ENCODE measurements around the gene PMS2.
A peak's percentile ranks its signal among the peaks of the same experiment; 100 is the strongest.
"Not testable (repeated sequence)": the region's sequence is repeated elsewhere in the genome, so short reads cannot be mapped to it uniquely, and the experiment has no call there.

The PMS2 gene, protein sequence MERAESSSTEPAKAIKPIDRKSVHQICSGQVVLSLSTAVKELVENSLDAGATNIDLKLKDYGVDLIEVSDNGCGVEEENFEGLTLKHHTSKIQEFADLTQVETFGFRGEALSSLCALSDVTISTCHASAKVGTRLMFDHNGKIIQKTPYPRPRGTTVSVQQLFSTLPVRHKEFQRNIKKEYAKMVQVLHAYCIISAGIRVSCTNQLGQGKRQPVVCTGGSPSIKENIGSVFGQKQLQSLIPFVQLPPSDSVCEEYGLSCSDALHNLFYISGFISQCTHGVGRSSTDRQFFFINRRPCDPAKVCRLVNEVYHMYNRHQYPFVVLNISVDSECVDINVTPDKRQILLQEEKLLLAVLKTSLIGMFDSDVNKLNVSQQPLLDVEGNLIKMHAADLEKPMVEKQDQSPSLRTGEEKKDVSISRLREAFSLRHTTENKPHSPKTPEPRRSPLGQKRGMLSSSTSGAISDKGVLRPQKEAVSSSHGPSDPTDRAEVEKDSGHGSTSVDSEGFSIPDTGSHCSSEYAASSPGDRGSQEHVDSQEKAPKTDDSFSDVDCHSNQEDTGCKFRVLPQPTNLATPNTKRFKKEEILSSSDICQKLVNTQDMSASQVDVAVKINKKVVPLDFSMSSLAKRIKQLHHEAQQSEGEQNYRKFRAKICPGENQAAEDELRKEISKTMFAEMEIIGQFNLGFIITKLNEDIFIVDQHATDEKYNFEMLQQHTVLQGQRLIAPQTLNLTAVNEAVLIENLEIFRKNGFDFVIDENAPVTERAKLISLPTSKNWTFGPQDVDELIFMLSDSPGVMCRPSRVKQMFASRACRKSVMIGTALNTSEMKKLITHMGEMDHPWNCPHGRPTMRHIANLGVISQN

DNA sequence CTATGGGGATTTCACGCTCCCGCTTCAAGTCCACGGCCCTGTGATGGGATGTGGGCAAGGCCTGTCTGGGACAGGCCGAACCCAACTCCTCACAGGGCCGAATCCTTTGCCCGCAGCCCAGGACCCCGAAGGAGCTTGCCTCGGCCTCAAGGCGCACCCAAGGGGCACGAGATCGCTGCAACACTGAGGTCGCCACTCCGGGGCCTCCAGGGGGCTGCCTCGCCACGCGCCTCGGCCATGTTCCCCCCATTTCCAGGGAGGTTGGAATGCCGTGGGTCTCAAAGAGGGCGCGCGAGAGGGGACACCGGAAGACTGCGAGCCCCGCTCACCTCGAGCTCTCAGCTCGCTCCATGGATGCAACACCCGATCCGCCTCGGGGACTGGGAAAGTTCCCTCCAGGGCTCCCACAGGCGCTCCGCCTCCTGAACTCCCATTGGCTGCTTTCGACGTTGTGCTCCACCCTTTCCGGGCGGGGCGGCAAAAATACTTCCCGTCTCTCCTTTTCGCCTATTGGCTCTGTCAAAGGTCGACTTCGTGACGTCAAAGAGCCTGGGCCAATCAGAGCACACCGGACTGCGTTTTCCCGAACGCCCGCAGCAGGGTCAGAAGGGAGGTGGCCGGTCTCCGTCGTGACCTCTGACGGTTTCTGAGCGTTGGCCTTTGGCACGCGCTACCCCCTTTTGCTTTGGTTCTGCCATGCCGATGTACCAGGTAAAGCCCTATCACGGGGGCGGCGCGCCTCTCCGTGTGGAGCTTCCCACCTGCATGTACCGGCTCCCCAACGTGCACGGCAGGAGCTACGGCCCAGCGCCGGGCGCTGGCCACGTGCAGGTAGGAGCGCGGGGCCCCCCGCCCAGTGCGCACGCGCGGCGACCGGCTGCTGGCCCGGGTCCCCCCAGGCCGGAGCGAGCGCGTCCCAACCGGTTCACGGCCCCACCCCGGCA is at the start of gene PMS2, which contains the start of gene AIMP2:
PMS2 (minus strand) TSS at position 382 of the 944 bp plus-strand sequence; CDS start at position 352, 30 bp downstream.
AIMP2 (plus strand) TSS at position 605 of the 944 bp plus-strand sequence; CDS start at position 697, 92 bp downstream.
- DNase-seq, result peak; percentile 77

DNA sequence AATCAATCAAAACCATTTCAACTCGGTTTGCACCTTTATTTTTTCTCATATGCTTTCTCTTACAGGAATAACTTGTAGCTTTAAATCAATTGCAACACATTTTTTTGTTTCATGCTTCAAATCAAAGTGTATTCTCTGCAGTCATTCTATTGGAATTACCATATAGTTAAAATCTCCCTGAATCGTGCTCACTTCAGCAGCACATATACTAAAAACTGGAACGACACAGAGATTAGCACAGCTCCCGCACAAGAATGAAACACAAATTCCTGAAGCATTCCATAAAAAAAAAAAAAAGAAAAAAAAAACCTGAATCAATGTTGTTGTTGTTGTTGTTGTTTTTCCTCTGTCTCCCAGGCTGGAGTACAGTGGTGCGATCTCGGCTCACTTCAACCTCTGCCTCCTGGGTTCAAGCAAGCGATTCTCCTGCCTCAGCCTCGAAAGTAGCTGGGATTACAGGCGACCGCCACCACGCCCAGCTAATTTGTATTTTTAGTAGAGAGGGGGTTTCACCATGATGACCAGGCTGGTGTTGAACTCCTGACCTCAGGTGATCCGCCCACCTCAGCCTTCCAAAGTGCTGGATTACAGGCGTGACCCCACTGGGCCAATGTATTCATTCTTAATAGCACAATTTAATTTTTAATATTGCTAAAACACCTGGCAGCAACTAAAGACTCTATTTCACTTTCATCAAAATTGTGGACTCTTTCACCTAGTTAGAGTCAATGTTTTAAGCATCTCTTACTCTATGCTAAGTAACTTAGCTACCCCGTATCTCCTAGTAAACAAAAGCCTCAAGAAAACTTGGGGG is 48.7 kb upstream of the PMS2 start:
- no peak for DNase-seq

DNA sequence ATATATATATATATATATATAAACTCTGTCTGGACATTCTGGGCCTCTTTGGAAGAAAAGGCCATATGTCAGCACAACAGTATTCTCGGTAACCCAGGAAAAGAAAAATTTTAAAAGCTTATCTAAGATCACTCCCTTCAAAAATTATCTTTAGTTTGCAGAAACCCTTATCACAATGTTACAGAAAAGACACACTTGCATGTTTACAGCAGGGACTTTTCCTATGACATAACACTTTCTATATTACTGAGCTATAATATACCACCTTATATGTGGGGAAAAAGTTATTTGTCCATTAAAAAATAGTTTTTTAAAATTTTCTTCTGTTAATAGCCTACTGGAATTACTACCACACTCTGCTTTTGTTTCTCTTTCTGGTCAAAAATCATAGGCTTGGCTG is 47.8 kb upstream of the PMS2 start:
- no peak for DNase-seq

DNA sequence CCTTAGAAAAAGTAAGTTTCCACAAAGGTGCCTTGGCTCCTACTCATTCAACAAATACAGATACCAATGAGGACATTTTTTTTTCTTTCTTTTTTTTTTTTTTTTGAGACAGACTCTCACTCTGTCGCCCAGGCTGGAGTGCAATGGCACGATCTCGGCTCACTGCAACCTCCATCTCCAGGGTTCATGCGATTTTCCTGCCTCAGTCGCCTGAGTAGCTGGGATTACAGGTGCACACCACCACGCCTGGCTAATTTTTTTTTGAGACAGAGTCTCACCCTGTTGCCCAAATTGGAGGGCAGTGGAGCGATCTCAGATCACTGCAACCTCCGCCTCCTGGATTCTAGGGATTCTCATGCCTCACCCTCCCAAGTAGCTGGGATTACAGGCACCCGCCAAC is 42.3 kb upstream of the PMS2 start:
- not testable (repeated sequence) for DNase-seq

DNA sequence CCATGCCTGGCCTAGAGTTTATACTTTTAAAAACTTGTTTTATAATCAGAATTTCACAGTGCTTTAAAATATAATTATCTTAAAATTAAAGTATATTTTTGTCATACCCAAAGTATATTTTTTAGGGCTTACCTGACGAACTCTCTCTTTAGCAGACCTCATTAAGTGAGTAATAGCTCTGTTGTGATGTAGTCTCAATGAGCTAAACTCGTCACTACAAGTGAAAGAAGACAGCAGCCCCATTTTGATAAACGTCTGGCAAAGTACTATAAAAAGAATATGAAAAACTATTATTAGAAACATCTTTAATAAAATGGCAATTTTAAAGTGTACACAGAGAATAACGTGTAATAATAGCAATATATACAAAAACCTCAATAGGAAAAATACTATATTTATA is 40.9 kb upstream of the PMS2 start:
- DNase-seq, result no peak

DNA sequence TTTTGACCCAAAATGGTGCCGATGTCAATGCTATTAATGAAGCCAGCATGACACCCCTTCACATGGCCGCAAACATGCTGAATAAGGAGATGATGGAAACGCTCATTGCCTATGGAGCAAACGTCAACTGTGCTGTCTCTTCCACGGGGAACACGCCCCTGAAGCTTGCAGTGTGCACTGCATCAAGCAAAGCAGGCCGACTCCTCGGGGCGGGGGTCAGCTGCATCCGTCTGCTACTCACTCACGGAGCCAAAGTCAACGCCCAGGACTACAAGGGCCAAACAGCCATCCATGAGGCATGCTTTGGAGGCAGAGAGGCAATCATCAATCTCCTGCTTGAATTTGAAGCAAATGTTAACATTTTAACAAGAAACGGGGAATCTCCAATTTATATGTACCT is 26.8 kb upstream of the PMS2 start:
- no peak for DNase-seq

DNA sequence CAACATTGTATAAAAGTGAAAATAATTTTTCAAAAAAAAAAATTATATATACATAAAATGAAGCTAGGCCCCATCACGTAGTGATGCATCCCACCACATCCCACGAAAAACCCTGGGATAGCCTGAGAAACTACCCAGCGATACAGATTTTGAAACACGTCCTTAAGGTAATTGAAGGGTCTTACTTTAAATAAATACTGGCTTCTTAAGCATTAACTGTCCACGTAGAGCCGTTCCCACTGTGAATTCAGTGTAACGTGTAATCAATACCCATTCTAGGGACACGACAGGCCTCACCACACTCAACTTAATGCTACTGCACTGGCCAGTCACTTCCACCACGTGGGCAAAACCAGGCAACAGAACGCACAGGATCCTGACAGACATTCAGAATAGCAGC is 26.3 kb upstream of the PMS2 start:
- no peak for DNase-seq

DNA sequence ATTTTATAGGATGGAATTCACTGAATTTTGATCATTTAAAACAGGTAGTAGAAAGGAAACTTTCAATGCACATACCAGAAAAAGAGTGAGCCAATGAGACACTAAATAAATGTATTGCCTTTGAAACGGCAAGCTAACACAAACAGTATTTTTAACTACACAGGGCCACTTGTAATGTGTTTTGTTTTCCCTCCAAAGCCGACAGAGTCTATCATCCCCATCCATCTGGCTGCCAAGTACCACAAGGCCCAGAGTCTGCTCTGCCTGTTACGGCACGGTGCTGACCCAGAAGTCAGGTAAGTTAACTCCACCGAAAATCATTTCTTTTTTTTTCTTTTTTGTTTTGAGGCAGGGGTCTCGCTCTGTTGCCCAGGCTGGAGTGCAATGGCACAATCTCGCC is 23.8 kb upstream of the PMS2 start:
- DNase-seq, result no peak

DNA sequence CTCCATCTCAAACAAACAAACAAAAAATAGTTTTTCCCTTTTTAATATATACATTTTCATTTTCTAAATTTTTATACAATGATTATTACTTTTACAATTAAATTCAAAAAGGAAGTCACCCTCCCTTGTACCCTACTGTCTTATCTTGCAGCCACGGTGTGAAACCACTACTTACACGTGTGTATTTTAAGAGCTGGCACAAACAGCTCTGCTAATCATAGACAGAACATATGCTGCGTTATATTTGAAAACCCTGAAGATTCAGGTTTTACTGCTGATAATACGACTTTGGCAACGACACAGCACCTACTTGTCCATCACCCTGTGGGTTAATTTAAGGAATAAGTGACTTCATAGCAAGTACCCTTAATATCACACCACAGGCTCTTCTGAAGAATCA is 23.3 kb upstream of the PMS2 start:
- no peak for DNase-seq

DNA sequence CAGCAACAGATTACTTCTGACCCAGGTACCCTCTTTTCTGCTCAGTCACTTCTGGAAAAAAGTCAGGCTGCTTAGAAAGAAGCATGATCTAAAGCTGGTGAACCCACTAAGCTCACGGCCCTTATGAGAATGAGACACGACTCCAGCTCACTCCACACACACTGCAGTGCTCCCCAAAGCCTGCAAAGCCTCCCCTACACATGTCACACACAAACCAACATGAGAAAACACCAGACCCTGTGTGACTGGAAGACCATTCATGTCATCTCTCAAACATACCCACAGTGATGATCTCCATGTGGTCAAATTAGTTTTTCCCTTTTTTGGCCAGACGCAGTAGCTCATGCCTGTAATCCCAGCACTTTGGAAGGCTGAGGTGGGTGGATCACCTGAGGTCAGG is 22.7 kb upstream of the PMS2 start:
- no peak for DNase-seq

DNA sequence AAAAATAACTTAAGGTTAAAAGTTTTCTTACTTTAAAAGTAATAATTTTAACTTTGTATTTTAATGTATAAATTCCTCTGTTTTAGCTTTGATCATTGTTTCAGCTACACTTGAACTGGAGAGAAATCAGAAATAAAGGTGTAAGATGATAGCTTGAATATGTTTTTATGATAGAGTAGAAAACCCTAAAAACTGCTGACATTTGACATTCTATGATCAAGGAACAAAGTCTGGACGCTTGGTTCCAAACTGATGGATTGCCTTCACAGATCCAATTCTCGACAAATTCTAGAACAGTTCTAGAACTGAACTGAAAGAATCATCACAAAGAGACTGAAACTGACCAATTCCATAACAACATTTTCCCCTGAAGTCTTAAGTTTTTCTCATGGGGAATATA is 22.1 kb upstream of the PMS2 start, which contains the start of gene ANKRD61:
ANKRD61 (plus strand) TSS at position 389 of the 400 bp plus-strand sequence; CDS start at position 389, 0 bp downstream.
- no peak for DNase-seq

DNA sequence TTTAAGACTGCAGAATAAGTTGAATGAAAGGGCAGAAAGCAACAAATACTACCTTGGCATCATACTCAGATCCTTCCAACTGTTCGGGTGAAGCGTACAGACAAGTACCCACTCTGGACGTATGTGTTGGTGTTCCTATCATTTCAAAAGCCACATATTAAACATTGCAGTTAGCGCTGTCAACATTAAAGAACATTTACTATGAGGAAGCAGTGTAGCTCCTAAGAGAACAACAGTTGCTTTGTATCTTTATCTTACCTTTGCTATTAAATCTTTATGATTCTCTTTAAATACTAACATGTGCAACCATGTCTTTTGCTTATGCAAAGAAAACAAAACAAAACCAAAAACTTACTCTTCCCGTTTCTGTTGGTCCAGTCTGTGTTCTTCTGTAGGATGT is 19.7 kb upstream of the PMS2 start:
- no peak for DNase-seq

DNA sequence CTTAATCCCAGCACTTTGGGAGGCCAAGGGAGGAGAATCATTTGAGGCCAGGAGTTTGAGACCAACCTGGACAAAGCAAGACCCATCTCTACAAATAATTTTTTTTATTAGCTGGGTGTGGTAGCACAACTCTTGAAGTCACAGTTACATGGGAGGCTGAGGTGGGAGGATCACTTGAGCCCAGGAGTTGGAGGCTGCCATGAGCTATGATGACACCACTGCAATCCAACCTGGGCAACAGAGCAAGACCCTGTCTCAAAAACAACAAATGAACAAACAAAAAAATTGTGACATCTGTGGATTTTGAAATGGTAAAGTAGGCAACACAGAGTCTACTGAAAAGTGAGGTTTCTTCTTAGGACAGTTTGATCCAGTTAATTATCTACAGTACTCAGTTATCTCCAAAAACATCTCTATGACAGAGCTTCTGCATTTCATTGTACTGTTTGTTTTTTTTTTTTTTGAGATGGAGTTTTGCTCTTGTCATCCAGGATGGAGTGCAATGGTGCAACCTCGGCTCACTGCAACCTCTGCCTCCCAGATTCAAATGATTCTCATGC is 19.0 kb upstream of the PMS2 start:
- DNase-seq, result no peak

DNA sequence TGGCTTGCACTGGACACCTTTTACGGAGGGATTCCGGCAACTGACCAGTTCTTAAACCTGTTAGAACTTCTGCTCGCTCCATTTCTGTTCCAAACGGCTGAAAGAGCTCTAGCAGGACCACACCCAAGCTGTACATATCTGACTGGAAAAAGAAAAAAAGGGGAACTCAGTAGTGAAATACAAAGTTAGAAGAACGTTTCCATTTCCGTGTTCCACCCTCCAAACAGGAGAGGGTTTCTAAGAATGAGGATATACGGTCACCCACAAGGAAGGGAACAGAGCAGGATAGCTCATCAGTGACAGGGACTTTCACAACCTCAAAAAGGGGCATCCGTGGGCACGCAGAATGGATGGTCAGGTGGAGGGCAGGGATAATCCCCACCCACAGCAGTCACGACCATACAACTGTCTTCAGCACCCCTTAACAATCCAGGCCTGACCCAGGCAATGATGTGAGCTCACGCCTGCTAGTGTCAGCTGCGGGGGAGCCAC is 18.0 kb upstream of the PMS2 start:
- no peak for DNase-seq

DNA sequence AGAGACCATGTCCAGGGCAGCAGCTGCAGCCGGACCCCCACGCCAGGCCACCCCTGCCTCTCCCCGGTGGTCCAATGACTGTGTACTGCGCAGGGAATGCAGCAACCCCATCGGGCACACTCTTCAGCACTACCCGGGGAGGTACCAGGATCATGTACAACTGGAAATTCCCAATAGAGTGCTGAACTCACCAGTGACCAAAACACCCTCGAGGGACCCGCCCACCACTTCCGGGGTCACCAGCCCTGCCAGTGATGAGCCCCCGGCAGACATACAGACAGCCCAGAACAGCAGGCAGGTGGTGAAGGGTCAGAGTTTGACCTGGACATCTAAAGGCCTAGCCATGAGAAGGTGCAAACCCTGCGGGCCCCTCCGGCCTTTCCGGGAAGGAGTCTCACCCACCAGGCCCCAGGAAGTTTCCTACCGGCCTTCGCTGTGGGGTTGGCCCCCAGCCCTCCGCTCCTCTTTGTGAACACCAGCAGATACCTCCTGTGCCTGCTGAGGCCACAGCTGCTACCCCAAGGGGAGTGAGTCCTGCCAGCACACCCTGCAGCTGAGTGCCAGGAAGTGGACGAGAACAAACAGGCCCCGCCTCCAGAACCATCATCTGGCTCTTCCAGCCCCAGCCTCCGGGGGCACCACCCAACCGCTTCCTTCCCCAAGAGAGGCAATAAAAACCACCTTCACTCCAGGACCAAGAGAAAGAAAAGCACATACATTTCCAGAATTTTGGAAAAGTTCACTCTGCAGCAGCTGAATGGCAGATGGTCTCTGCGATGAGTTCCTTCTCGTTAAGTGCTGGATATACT is 17.4 kb upstream of the PMS2 start:
- peak; percentile 65 for DNase-seq

DNA sequence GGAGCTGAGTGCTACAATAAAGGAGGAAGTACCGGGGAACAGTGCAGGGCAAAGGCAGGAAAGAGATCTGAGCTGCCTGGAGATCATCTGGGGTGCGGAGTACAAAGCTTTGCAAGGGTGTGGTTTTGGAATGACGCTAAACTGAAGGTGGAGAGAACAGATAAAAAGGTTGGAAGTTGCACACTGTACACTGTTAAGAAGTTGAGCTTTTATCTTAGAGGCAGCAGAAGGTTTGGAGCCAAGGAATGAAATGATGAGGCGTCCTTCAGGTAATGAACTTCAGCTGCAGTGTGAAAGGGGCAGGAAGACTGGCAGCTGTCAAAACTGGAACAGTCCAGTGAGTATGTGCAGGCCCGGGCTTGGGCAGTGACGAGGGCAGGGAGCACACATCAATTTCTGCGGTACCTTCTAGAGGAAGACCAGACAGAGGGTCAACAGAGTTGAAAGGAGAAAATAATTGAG is 15.2 kb upstream of the PMS2 start:
- DNase-seq, result no peak

DNA sequence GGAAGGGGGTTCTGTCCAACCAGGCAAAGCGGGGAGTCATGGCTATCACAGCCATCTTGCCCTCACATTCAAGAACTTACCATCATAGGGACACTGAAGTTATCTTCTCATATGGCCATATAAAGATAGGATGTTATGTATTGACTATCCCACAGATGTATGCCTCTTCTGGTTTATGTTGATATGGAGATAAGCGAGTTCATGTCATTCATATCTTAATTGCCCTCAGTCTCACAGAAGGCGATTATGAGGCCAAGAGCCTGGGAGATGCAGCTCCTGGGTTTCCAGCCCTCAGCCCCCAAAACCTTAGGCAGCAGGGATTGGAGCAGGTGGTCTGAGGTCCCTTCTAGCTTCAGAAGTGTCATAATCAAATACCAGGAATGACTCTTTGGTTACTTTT is 13.9 kb upstream of the PMS2 start:
- DNase-seq, result no peak

DNA sequence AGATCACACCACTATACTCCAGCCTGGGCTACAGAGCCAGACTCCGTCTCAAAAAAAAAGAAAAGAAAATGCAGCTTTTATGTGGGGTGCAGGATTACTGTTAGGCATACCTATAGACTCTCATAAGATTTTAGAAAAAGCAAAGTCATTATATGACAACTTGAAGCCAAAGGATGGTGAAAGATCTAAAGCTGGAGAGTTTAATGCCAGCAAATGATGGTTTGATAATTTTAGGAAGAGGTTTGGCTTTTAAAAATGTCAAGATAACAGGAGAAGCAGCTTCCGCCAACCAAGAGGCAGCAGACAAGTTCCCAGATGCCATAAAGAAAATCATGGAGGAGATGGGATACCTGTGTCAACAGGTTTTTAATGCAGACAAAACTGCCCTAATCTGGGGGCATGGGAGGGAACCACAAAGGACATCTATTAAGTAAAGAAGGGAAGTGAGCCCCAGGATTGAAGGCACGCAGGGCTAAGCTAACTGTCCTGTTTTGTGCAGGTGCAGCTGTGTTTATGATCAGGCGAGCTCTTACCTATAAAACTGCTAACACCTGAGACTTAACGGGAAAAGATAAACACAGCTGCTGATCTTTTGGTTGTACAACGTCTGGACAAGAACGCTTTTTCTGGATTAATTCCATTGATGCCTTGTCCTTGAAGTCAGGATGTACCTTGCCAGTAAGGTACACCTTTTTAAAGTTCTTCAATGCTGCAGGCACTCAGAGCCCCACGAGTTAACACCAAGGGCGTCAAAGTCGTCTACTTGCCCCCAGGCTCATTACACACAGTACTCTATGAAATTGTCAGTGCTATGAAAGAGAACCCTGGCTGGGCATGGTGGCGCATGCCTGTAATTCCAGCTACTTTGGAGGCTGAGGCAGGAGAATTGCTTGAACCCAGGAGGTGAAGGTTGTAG is 11.8 kb upstream of the PMS2 start:
- no peak for DNase-seq

DNA sequence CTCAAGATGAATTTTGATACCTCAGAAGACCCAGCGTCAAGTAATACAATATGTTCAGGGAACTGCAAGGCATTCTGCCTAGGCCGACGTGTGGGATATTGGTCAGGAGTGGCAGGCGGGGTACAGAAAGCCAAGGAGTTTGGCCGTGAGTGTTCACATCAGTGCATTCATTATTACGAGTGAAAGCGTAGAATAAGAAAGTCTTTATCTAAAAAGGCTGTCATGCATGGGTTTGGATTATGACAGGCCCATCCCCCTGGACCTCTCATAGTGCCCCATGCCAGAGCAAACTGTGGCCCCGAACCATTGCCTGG is 7.8 kb upstream of the PMS2 start:
- no peak for DNase-seq

Data from 8988T (cell line).